Liver (tissue), 9 donors: Measurements from ENCODE around the gene CDH24. TPM values are rescaled to one million over a fixed set of nuclear protein-coding genes. Genes with fewer than 3 reads are reported as not detected.

Experiments used
- DNase-seq: peaks from one replicate; pipeline ENCODE4 v3.0.0-alpha.2; 2017; ENCODE audit warnings: low spot score
- H3K27ac ChIP-seq, 2 donors: one replicate each; pipeline ENCODE4 v1.7.0; 2013; ENCODE audit warnings: inconsistent platforms in 2 of 2, low read length in 2 of 2, control low read depth in 1 of 2, low read depth in 1 of 2, mild to moderate bottlenecking in 1 of 2
- H3K27me3 ChIP-seq, 4 donors: one replicate each; pipeline versions ENCODE4 v1.6.1 to v1.7.0; 2013; ENCODE audit warnings: low read length in 3 of 4, inconsistent platforms in 1 of 4, mild to moderate bottlenecking in 1 of 4, moderate library complexity in 1 of 4; ENCODE audit not compliant: control insufficient read depth in 4 of 4, insufficient read depth in 4 of 4
- H3K36me3 ChIP-seq, 4 donors: one replicate each; pipeline versions ENCODE4 v1.6.1 to v1.7.0; 2013; ENCODE audit warnings: low read length in 3 of 4, mild to moderate bottlenecking in 3 of 4, low read depth in 1 of 4, moderate library complexity in 1 of 4; ENCODE audit not compliant: control insufficient read depth in 4 of 4, insufficient read depth in 3 of 4
- H3K4me1 ChIP-seq, 4 donors: one replicate each; pipeline versions ENCODE4 v1.6.1 to v1.7.0; 2013; ENCODE audit warnings: low read length in 3 of 4, mild to moderate bottlenecking in 3 of 4, moderate library complexity in 1 of 4; ENCODE audit not compliant: control insufficient read depth in 4 of 4, insufficient read depth in 4 of 4
- H3K4me3 ChIP-seq, 3 donors: one replicate each; pipeline versions ENCODE4 v1.6.1 to v1.7.0; 2013; ENCODE audit warnings: low read length in 3 of 3, control low read depth in 1 of 3, low read depth in 1 of 3, mild to moderate bottlenecking in 1 of 3
- H3K9ac ChIP-seq, 2 donors: one replicate each; pipeline ENCODE4 v1.7.0; 2013; ENCODE audit warnings: low read length in 2 of 2, mild to moderate bottlenecking in 2 of 2, moderate library complexity in 2 of 2, control low read depth in 1 of 2, low read depth in 1 of 2
- H3K9me3 ChIP-seq, 4 donors: one replicate each; pipeline versions ENCODE4 v1.6.1 to v1.7.0; 2013; ENCODE audit warnings: low read length in 3 of 4; ENCODE audit not compliant: control insufficient read depth in 4 of 4
- ATF3 ChIP-seq: IDR thresholded peaks from 2 replicates; pipeline ENCODE4 v1.6.1; 2016; ENCODE audit warnings: antibody characterized with exemption
- CTCF ChIP-seq: fragments of 150-350 bp; IDR thresholded peaks from 2 replicates; pipeline ENCODE4 v1.5.1; 2017; ENCODE audit warnings: improper control_type of control experiment, low read depth, low read length; ENCODE audit not compliant: missing input control
- EGR1 ChIP-seq, 2 donors: IDR thresholded peaks; 2 replicates each; pipeline ENCODE4 v1.6.1; 2016 to 2018; ENCODE audit warnings: antibody characterized with exemption in 2 of 2, low read depth in 2 of 2
- FOXA1 ChIP-seq: IDR thresholded peaks from 2 replicates; pipeline ENCODE4 v1.6.1; 2016; ENCODE audit warnings: antibody characterized with exemption
- FOXA2 ChIP-seq: IDR thresholded peaks from 2 replicates; pipeline ENCODE4 v1.6.1; 2016; ENCODE audit warnings: antibody characterized with exemption
- GABPA ChIP-seq, 2 donors: IDR thresholded peaks in 1 of 2; conservative IDR thresholded peaks in 1 of 2; 2 replicates each; pipeline ENCODE4 v1.6.1; 2016; ENCODE audit warnings: antibody characterized with exemption in 2 of 2, mild to moderate bottlenecking in 1 of 2, moderate library complexity in 1 of 2
- HNF4A ChIP-seq, 2 donors: conservative IDR thresholded peaks; 2 replicates each; pipeline ENCODE4 v1.6.1; 2016; ENCODE audit warnings: antibody characterized with exemption in 2 of 2, mild to moderate bottlenecking in 2 of 2
- HNF4G ChIP-seq: IDR thresholded peaks from 2 replicates; pipeline ENCODE4 v1.6.1; 2016; ENCODE audit warnings: antibody characterized with exemption
- JUND ChIP-seq, 2 donors: IDR thresholded peaks; 2 replicates each; pipeline ENCODE4 v1.6.1; 2016; ENCODE audit warnings: antibody characterized with exemption in 2 of 2
- MAX ChIP-seq: IDR thresholded peaks from 2 replicates; pipeline ENCODE4 v1.6.1; 2016; ENCODE audit warnings: antibody characterized with exemption
- NR2F2 ChIP-seq: IDR thresholded peaks from 2 replicates; pipeline ENCODE4 v1.6.1; 2016; ENCODE audit warnings: antibody characterized with exemption
- RAD21 ChIP-seq, 2 donors: IDR thresholded peaks; 2 replicates each; pipeline ENCODE4 v1.6.1; 2016; ENCODE audit warnings: antibody characterized with exemption in 2 of 2, mild to moderate bottlenecking in 2 of 2
- REST ChIP-seq: IDR thresholded peaks from 2 replicates; pipeline ENCODE4 v1.6.1; 2016; ENCODE audit warnings: antibody characterized with exemption, mild to moderate bottlenecking
- RXRA ChIP-seq, 2 donors: IDR thresholded peaks; 2 replicates each; pipeline ENCODE4 v1.6.1; 2017 to 2018; ENCODE audit warnings: antibody characterized with exemption in 2 of 2, mild to moderate bottlenecking in 1 of 2
- SP1 ChIP-seq: IDR thresholded peaks from 2 replicates; pipeline ENCODE4 v1.6.1; 2018; ENCODE audit warnings: antibody characterized with exemption, mild to moderate bottlenecking
- TAF1 ChIP-seq: conservative IDR thresholded peaks from 2 replicates; pipeline ENCODE4 v1.6.1; 2016; ENCODE audit warnings: antibody characterized with exemption, mild to moderate bottlenecking
- YY1 ChIP-seq: IDR thresholded peaks from 2 replicates; pipeline ENCODE4 v1.6.1; 2016; ENCODE audit warnings: antibody characterized with exemption, mild to moderate bottlenecking
- WGBS: extraction: QIAGEN DNeasy Blood & Tissue Kit; methylation state at CpG from one replicate; pipeline ENCODE4 v1.1.7; 2013; 5-methylcytosine and 5-hydroxymethylcytosine counted together
- polyA plus RNA-seq, 2 donors: library from polyadenylated mRNA; stranded (reverse) in 1 of 2; unstranded in 1 of 2; fragments of 200-250 nt in 1 of 2; fragments of >200 nt in 1 of 2; fragmentation: Nextera tagmentation in 1 of 2; extraction: Ambion mirVana in 1 of 2; gene quantifications; one replicate each; pipeline versions ENCODE4 v1.2.1 to v1.2.3, GENCODE V29; 2013 to 2015
- total RNA-seq, 2 donors: library from RNA; depleted of rRNA; stranded (reverse); fragments of >200 nt; gene quantifications; one replicate each; pipeline ENCODE4 v1.2.3, GENCODE V29; 2014
- donor health status: healthy.
- donor health status: healthy.
- donor health status: healthy.
- donor health status: healthy.
- donor health status: healthy.

Gene CDH24
- total and polyA plus RNA-seq, 4 donors, result 0.23 to 0.50 (median 0.38) TPM; not detected in 1

GRCh38 chr14:22998329-22999012 lies 58.8 kb downstream of the CDH24 start:
- no peak for DNase-seq
- Histone ChIP-seq H3K4me3 (no peak overlapping the region), H3K27me3 (no peaks in the 10 kb centered on the region), H3K36me3 (peaks cover 0 to 4% (median 1%) of the 10 kb centered on the region in 4 donors), H3K4me1 (no peaks in the 10 kb centered on the region), H3K27ac (no peak overlapping the region), H3K9me3 (no peaks in the 10 kb centered on the region), H3K9ac (no peak overlapping the region)
- 91% methylated on average over 16 of the region's 16 CpGs for WGBS
- TF ChIP-seq REST (no peak), EGR1 (IDR thresholded peaks at IDR 0.05; ENCODE audit: low read depth in 2 of 2) (no peak)

GRCh38 chr14:22997676-22998323 lies 59.5 kb downstream of the CDH24 start:
- no peaks in the 10 kb centered on the region for H3K4me1 ChIP-seq
- TF ChIP-seq JUND (IDR thresholded peaks at IDR 0.05), result no peak
- no peak for TF ChIP-seq FOXA2
- TF ChIP-seq FOXA1, result no peak
- TF ChIP-seq HNF4G, result no peak
- no peak for TF ChIP-seq EGR1 (IDR thresholded peaks at IDR 0.05; ENCODE audit: low read depth in 2 of 2)
- no peak for TF ChIP-seq YY1
- no peak for TF ChIP-seq CTCF
- no peak for TF ChIP-seq NR2F2
- TF ChIP-seq TAF1, result no peak
- TF ChIP-seq SP1, result no peak
- TF ChIP-seq GABPA (IDR thresholded peaks at IDR 0.05 in 1 of 2, conservative IDR thresholded peaks at IDR 0.05 in 1 of 2), result no peak
- no peak for TF ChIP-seq RXRA (IDR thresholded peaks at IDR 0.05)
- no peak for TF ChIP-seq MAX
- TF ChIP-seq ATF3, result no peak
- no peak for TF ChIP-seq HNF4A (conservative IDR thresholded peaks at IDR 0.05)
- TF ChIP-seq RAD21 (IDR thresholded peaks at IDR 0.05), result no peak
- no peak for TF ChIP-seq REST
- H3K27me3 ChIP-seq, result no peaks in the 10 kb centered on the region
- no peak overlapping the region for H3K27ac ChIP-seq
- no peak for DNase-seq
- 77% methylated on average over 9 of the region's 9 CpGs for WGBS
- H3K9ac ChIP-seq, result no peak overlapping the region
- no peak overlapping the region for H3K4me3 ChIP-seq
- no peaks in the 10 kb centered on the region for H3K9me3 ChIP-seq
- peaks cover 0 to 4% (median 2%) of the 10 kb centered on the region in 4 donors for H3K36me3 ChIP-seq
